ENCODE data around the gene RNF39.

Gene RNF39

DNA sequence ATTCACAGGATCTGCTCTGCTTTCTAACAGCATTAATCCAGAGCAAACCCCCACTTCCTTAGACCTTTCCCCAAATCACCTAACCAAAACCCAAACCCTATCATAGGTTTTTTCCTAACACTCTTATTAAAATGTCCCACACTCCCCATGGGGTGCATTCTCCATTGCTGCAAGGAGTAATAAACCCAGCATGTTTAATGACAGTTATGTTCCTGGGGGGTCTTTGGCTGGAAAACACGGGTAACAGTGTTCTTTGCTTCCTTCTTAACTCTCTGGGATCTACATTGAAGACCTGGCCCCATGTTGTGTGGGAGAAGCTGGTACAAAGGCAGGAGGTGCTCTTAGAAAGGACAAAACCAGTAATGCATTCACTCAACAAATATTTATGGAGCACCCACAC lies 21.3 kb upstream of the RNF39 start:
- DNase-seq = no peak

DNA sequence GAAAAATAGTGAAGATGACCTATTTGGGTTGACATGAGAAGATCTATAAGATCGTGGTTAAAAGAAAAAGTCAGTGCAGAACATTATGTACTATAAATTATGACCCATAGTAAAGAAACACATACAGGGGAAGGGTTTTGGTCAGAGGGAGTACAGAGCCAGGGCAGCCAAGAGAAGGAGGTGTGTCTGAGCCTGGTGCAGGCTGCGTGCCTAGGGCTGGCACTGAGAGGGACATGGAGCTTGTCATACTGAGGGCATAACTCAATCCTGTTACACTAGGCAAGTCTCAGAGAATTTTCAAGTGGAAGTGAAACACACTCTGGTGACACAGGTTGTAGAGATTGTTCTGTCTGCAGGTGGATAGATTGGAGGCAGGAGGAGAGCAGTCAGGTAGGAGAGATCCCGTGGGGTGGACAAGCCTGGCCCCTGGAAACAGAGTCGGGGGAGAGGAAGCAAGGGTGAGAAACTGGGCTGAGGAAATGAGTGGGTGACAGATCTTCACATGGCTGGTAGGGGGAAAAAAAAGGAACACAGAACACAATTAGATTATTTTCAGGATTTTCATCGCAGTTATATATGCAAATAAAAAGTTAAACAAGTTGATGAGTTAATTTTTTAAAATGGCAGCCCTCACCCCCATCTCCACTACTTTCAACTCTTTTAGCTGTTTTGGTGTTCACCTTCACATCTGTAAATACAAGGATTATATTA lies 18.5 kb upstream of the RNF39 start:
- no peak for DNase-seq

DNA sequence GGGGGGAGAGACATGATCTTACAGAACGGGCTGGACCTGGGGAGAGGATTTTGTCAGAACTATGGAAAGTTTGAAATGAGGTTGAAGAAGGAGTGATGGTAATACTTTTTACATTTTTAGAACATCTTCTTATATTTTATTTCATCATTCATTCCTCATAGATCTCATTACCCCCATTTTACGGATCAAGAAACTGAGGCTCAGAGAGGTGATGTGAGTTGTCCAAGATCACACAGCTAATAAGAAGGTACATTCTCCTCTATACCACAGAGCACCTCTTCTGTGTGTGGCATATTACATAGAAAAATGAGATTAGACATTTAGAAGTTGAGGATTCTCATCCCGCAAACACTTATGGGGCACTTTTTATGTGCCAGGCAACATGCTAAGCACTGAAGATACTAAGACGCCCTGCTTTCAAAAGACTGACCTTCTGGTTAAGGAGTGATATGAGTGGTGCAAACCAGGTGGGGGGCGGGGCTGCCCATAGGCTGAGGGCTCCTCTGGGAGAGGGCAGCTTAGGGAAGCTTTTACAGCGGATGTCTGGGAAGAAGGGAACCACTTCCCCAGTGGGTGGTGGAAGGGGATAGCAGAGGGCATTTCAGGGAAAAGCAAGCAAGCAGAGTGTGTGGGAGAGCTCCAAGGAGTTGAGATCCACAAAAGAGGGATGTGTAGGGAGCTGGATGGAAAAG lies 17.4 kb upstream of the RNF39 start:
- DNase-seq = no peak

DNA sequence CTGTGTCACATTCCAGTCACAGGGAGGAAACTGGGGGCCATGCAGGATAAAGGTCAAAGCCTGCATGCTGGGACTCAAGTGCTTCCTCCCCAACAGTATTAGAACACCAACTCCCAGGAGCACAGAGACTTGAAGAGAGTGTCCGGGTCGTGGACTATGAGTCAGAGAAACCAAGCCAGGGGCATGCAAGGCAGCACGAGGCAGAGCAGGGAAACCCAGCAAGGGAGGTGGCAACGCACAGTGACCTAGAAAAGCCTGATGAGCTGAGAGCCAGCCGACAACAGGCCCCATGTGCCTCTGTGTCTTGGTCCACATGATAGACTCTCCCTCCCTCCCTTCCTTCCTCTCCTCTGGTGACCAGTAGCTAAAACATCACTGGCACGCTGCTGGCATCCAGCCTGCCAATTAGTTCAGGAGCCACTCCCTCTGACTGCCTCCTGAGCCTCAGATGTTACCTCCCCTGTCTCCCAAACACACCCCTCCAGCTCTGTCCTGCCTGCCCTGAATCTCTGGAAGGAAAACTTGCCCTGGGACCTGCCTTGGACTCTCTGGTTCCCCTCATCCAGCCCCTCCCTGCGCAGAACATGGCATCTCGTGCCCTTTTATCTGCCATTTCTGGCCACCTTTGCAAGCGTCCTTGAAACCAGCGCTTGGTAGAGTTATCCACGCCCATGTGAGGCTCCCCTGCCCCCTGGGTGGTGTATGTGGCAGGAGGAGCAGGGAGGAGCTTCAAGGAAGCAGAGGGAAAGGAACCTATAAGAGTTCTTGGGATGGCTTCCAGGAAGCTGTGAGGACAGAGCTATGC lies 16.2 kb upstream of the RNF39 start:
- no peak for DNase-seq

DNA sequence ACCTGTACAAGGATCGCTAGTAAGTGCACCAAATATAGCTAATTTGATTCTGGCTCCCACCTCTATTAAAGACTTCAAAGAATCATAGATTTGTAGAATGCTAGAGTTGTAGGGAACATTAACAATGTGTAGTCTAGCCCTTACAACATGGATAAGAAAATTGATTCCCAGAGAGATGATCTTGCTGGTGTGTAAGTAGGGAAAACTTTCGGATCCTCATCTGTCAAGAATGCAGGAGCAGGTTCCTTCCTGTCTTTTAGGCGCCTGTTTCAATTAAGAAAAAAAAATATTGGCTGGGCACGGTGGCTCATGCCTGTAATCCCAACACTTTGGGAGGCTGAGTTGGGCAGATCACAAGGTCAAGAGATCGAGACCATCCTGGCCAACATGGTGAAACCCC lies 12.3 kb upstream of the RNF39 start:
- no peak for DNase-seq

GRCh38 chr6:30077218-30077617 lies 1.6 kb upstream of the RNF39 start:
- no peak for DNase-seq

- DNase-seq = no peak
Measured at GRCh38 chr6:30075790-30076732, 492 bp upstream of the RNF39 start.

DNA sequence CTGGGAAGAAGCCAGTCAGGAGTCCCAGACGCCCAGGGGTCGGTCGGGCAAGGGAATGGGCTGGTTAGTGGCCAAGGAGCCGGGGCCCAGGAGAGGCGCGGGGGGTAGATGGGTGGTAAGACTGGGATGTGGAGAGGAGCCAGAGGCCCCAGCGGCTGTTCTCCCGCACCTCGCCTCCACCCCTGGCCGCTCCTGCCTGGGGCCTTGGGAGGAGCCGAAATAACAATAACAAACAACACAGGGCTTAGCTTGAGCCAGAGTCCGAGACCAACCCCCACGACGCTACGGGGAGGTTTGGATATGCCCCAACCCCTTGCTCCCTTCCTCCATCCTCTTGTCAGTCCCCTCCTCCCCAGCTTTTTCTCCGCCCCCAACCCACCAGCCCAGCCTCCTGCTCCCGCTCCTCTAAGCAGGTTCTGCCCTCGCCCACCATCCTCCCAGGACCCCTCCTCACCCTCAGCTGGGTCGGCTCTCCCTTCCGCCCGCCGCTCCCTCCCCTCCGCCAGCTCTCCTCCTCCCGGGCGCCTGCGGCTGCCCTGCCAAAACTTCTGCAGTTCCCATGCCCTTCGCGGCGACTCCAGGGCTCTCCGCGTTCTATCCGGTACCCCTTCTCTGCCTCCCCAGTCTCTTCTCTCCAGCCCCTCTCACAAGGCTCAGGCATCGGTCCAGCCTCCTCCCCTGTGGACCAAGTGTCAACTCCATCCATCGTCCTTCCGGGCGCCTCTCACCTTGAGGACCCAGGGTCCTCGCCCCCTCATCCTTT lies 1.1 kb downstream of the RNF39 start:
- DNase-seq = no peak

DNA sequence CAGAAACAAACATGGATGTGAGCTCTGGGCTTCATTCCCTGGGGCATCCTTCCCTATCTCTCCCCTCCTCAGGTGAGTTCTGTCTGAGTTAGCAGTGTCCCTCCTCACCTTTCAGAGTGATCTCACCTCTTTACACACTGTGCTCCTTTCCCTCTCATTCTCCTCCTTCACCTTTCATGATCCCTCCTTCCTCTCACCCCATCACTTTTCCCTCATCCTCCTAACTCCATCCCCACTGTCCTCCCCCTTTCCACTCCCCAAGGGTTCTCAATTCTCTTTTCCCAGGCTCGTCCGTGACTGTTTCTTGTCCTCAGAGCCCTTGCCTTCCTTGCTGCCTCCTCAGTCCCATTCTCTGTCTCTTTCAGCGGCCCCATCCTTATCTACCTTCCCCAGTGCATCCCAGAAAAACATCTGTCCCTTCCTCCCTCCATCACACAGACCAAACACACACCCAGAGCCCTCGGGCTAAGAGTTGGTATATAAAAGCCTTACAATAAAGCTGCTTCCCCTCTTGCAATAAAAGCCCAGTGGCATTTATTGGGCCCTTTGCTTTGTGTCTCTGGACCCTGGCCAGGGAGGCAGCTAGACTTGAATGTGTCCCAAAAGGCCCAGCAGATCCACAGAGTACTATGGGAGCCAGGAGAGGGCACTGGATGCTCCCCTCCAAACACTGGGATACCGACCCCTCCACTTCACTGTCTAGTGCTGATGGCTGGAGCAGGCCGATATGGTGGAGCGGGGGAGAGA lies 1.9 kb downstream of the RNF39 start:
- DNase-seq = no peak

- DNase-seq = no peak
Measured at GRCh38 chr6:30071858-30072257, 3.7 kb downstream of the RNF39 start.

GRCh38 chr6:30071081-30071818 lies 4.3 kb downstream of the RNF39 start:
- DNase-seq = peak; percentile 25

GRCh38 chr6:30067460-30068139 lies 8.0 kb downstream of the RNF39 start:
- no peak for DNase-seq

DNA sequence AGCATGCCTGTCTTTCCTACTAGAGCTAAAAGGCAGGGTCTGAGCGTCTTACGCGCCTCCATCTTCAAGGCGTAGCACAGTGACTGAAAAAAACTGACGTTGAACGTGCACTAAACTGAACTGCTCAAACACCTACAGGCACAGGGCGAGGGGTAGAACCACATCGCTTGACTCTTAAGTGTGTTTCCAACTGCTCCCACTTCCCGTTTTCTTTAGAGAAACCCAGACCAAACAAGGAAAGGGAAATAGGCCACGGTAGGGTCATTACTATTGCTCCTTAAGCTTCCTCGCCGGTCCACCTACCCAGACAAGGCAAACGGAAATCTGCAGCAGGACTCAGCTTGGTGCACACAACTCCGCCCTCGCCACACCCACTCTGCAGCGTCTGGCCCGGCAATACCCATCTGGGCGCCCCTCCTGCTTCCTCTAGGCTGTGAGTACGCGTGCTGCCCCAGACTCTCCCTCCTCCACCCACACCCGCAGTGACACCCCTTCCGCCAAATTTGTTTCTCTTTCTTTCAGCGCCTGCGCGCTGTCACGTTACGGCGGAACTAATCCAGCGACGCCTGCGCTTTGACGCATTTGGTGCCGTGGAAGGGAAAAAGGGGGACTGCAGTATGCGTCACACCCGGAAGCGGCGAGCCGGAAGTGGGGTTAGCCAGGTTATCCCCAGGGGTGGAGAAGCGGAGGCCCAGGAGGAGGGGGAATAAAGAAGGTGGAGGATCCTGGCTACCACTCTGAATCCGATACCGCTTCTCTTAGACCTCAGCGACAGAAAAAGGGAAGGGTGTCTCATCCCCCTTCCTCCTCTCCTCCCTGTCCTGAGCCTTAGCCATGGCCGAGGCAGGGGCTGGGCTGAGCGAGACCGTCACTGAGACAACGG lies 8.8 kb downstream of the RNF39 start, which contains the start of gene PPP1R11:
TSS of gene PPP1R11 (plus strand) at position 622 of the 883 bp plus-strand sequence. CDS start at position 835, 213 bp downstream.
- DNase-seq = peak; percentile 99

DNA sequence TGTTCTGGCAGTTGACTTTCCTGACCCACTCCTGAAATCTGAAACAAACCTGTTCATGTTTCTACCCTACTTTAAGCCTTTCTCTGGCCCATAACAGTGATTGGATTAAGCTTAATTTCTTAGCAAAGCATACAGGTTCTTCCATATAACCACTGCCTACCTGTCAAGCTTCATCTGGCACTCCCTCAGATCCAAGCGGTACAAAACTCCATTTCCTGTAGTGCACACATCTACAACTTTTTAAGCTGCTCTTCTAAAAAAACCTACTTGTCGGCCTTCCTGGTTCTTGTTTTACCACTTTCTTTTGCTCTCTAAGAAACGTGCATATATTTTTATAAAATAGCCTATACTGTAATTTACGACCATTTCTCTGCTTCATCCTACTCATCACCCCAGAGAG lies 9.5 kb downstream of the RNF39 start:
- peak; percentile 27 for DNase-seq

DNA sequence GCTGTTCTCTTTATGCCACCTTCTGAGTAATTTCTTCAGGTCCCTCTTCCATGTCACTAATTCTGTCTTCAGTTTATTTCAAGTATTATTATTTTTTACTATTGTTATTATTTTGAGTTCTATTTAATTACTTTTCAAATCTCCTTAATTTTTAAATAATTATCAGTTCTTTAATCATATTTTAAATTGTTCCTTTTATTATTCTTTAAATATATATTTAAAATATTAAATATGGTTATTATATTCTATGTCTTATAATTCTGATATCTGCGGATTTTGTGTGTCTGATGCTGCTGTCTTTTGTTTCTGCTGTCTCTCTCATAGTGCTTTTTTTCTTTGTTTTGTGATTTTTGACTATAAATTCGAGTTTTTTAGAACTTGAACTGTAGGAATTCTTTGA lies 12.3 kb downstream of the RNF39 start:
- DNase-seq = no peak

GRCh38 chr6:30062471-30063178 lies 12.9 kb downstream of the RNF39 start:
- peak; percentile 32 for DNase-seq

- peak; percentile 69 for DNase-seq
Measured at GRCh38 chr6:30061858-30062458, 13.6 kb downstream of the RNF39 start.
